ENCODE measurements around the gene NINJ2. TPM values are rescaled to one million over a fixed set of nuclear protein-coding genes. Genes with fewer than 3 reads are reported as not detected.

Gene NINJ2
- polyA plus RNA-seq, 2 of the 4 experiments (the other 2 are of a cell fraction): 0.76 to 1.2 TPM

- POLR2A ChIA-PET: no interaction called here
- peaks cover 15% of the 10 kb centered on the region for H3K9me3 ChIP-seq
- H3K4me1 ChIP-seq: no peaks in the 10 kb centered on the region
- FAIRE-seq (no peak), DNase-seq (ENCODE audit: low read depth in 1 of 2, low spot score in 1 of 2) (no peak), ATAC-seq (no peak)
- WGBS (ENCODE audit: missing lambda C conversion rate): 39% methylated on average over 4 of the region's 4 CpGs
- H3K4me2 ChIP-seq: no peak overlapping the region
- H3K4me3 ChIP-seq: no peak overlapping the region
- no peak overlapping the region for H3K27ac ChIP-seq
- CTCF ChIA-PET: interaction anchor here (0.9 to 3.9 kb wide), 4 partner anchors 9 to 85 kb away, joined by 3 to 16 read pairs (median 4); no protein-coding TSS in a partner anchor
- TF ChIP-seq SREBF2 (IDR thresholded peaks at IDR 0.05): no peak
These were observed 135.5 kb downstream of the NINJ2 start for GRCh38 chr12:527729-528128.

GRCh38 chr12:527241-527640 is 136.0 kb downstream of the NINJ2 start:
- H3K27ac ChIP-seq: no peak overlapping the region
- ChIA-PET POLR2A (no interaction called here), CTCF (interaction anchor here (0.9 to 3.9 kb wide), 4 partner anchors 10 to 73 kb away, joined by 3 to 16 read pairs (median 4); no protein-coding TSS in a partner anchor)
- DNase-seq (ENCODE audit: low read depth in 1 of 2, low spot score in 1 of 2): no peak
- FAIRE-seq: no peak
- ATAC-seq: no peak; a peak in 1 of 6 replicates
- no peak overlapping the region for H3K4me3 ChIP-seq
- peaks cover 15% of the 10 kb centered on the region for H3K9me3 ChIP-seq
- H3K4me1 ChIP-seq: no peaks in the 10 kb centered on the region
- WGBS (ENCODE audit: missing lambda C conversion rate): 67% methylated on average over 5 of the region's 7 CpGs
- H3K4me2 ChIP-seq: no peak overlapping the region
- TF ChIP-seq ZNF302 (CRISPR knock-in tag; IDR thresholded peaks at IDR 0.05): no peak
- no peak for TF ChIP-seq JUN (IDR thresholded peaks at IDR 0.05)
- TF ChIP-seq, protein P1, sequence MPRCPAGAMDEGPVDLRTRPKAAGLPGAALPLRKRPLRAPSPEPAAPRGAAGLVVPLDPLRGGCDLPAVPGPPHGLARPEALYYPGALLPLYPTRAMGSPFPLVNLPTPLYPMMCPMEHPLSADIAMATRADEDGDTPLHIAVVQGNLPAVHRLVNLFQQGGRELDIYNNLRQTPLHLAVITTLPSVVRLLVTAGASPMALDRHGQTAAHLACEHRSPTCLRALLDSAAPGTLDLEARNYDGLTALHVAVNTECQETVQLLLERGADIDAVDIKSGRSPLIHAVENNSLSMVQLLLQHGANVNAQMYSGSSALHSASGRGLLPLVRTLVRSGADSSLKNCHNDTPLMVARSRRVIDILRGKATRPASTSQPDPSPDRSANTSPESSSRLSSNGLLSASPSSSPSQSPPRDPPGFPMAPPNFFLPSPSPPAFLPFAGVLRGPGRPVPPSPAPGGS (IDR thresholded peaks at IDR 0.05): no peak
- no peak for TF ChIP-seq ESRRA (IDR thresholded peaks at IDR 0.05; ENCODE audit: borderline replicate concordance, low read length)
- TF ChIP-seq SMC3 (IDR thresholded peaks at IDR 0.05): no peak
- TF ChIP-seq GATA3 (IDR thresholded peaks at IDR 0.05; ENCODE audit: borderline replicate concordance): no peak
- TF ChIP-seq PHF8 (IDR thresholded peaks at IDR 0.05; ENCODE audit: borderline replicate concordance, low read depth): no peak
- no peak for TF ChIP-seq POLR2A (IDR thresholded peaks at IDR 0.05; ENCODE audit: low read length)
- TF ChIP-seq JUNB (IDR thresholded peaks at IDR 0.05): no peak
- TF ChIP-seq HOXA7 (CRISPR knock-in tag; IDR thresholded peaks at IDR 0.05): no peak
- no peak for TF ChIP-seq RARB (CRISPR knock-in tag; IDR thresholded peaks at IDR 0.05)
- no peak for TF ChIP-seq NFE2L2 (conservative IDR thresholded peaks at IDR 0.05; ENCODE audit: low read length)
- no peak for TF ChIP-seq MAZ (IDR thresholded peaks at IDR 0.05; ENCODE audit: borderline replicate concordance, low read depth, low read length)
- TF ChIP-seq MAFK (IDR thresholded peaks at IDR 0.05; ENCODE audit: partially characterized antibody): no peak
- TF ChIP-seq CBX2 (IDR thresholded peaks at IDR 0.05; ENCODE audit: borderline replicate concordance, low read depth): no peak
- no peak for TF ChIP-seq NR3C1 (IDR thresholded peaks at IDR 0.05)
- TF ChIP-seq EHF (CRISPR knock-in tag; IDR thresholded peaks at IDR 0.05): no peak
- TF ChIP-seq HEYL (CRISPR knock-in tag; IDR thresholded peaks at IDR 0.05): no peak
- no peak for TF ChIP-seq PBX3 (IDR thresholded peaks at IDR 0.05)
- no peak for TF ChIP-seq RCOR1 (IDR thresholded peaks at IDR 0.05; ENCODE audit: low read depth, low read length)

GRCh38 chr12:526089-526488 is 137.2 kb downstream of the NINJ2 start:
- POLR2A ChIA-PET: no interaction called here
- DNase-seq (ENCODE audit: low read depth in 1 of 2, low spot score in 1 of 2) (no peak), ATAC-seq (peak in 1 of 2 experiments; percentile 30; a peak in 1 of 6 replicates), FAIRE-seq (no peak)
- no peak overlapping the region for H3K27ac ChIP-seq
- no peak for TF ChIP-seq HOXA7 (CRISPR knock-in tag; IDR thresholded peaks at IDR 0.05)
- no peak for TF ChIP-seq PBX3 (IDR thresholded peaks at IDR 0.05)
- TF ChIP-seq CHD2 (IDR thresholded peaks at IDR 0.05; ENCODE audit: low read length, partially characterized antibody): no peak
- CTCF ChIA-PET: interaction anchor here (2.1 to 3.9 kb wide), 2 partner anchors 21 kb away, joined by 8 to 16 read pairs; no protein-coding TSS in a partner anchor
- no peaks in the 10 kb centered on the region for H3K4me1 ChIP-seq
- no peak overlapping the region for H3K4me2 ChIP-seq
- no peak overlapping the region for H3K4me3 ChIP-seq
- peaks cover 15% of the 10 kb centered on the region for H3K9me3 ChIP-seq
- WGBS (ENCODE audit: missing lambda C conversion rate): 74% methylated on average over 6 of the region's 6 CpGs

Data from A549 (cell line).